Heart right ventricle (tissue), 16 donors: ENCODE results near the gene GRIK3. TPM values are rescaled to one million over a fixed set of nuclear protein-coding genes. Genes with fewer than 3 reads are reported as not detected.

Experiments used
- ATAC-seq, 8 donors: fragments of 200-7000 bp; cut with Tn5 transposase; one replicate each; pipeline ENCODE4 v1.9.1; 2020; ENCODE audit warnings: mild to moderate bottlenecking in 8 of 8, moderate library complexity in 8 of 8, moderate number of reproducible peaks in 1 of 8
- DNase-seq, 2 donors: peaks; one replicate each; pipeline ENCODE4 v3.0.0-alpha.2; 2020
- H3K27ac ChIP-seq, 10 donors: fragments of 200-600 bp; sonication (generic) in 2 of 10; one replicate each; pipeline versions ENCODE4 v1.5.0 to v1.8.0; 2020 to 2022; ENCODE audit warnings: mild to moderate bottlenecking in 3 of 10
- H3K27me3 ChIP-seq, 7 donors: fragments of 200-600 bp; one replicate each; pipeline ENCODE4 v1.8.0; 2021 to 2022; ENCODE audit warnings: mild to moderate bottlenecking in 2 of 7
- H3K36me3 ChIP-seq, 9 donors: fragments of 200-600 bp; sonication (generic) in 1 of 9; one replicate each; pipeline versions ENCODE4 v1.5.0 to v1.8.0; 2020 to 2022; ENCODE audit warnings: mild to moderate bottlenecking in 2 of 9
- H3K4me1 ChIP-seq, 9 donors: fragments of 200-600 bp; sonication (generic) in 1 of 9; one replicate each; pipeline versions ENCODE4 v1.5.0 to v1.8.0; 2020 to 2022; ENCODE audit warnings: mild to moderate bottlenecking in 4 of 9
- H3K4me3 ChIP-seq, 10 donors: fragments of 200-600 bp; sonication (generic) in 2 of 10; one replicate each; pipeline versions ENCODE4 v1.5.0 to v1.8.0; 2020 to 2022; ENCODE audit warnings: mild to moderate bottlenecking in 7 of 10, moderate library complexity in 2 of 10
- H3K9me3 ChIP-seq, 11 donors: fragments of 200-600 bp in 10 of 11; sonication (generic) in 2 of 11; one replicate each; pipeline versions ENCODE4 v1.5.0 to v1.8.0; 2013 to 2022; ENCODE audit warnings: mild to moderate bottlenecking in 2 of 11, control low read depth in 1 of 11, moderate library complexity in 1 of 11
- WGBS, 2 donors: extraction: QIAGEN DNeasy Blood & Tissue Kit; methylation state at CpG; one replicate each; pipeline ENCODE4 v1.1.7; 2013; ENCODE audit warnings: inconsistent platforms in 1 of 2; 5-methylcytosine and 5-hydroxymethylcytosine counted together
- intact Hi-C, 10 donors: fragments of 100-400 bp; cut with DNase I; formaldehyde crosslinking; loops; one replicate each; pipeline versions ENCODE4 v1.11.1 to v1.14.2; 2022
- polyA plus RNA-seq, 2 donors: library from polyadenylated mRNA; stranded (reverse); fragments of 200-250 nt; gene quantifications; one replicate each; pipeline ENCODE4 v1.2.3, GENCODE V29; 2013
- total RNA-seq, 10 donors: library from RNA; stranded (reverse); fragmentation: NEBNext Ultra II Directional in 3 of 10; extraction: Animal tissue kit (Norgen Biotek cat#: 25700) in 3 of 10; gene quantifications; one replicate each; pipeline versions ENCODE4 v1.2.1 to v1.2.4, GENCODE V29; 2021 to 2023
- TF ChIP-seq, protein P1 (sequence below), 9 donors: fragments of 200-600 bp; sonication (generic) in 2 of 9; IDR thresholded peaks; one replicate each; pipeline versions ENCODE4 v1.5.0 to v1.8.0; 2021 to 2022; ENCODE audit warnings: antibody characterized with exemption in 9 of 9, mild to moderate bottlenecking in 5 of 9, moderate library complexity in 1 of 9
- donor health status: Arrhythmogenic right ventricular cardiomyopathy.
- donor health status: ischemic (EF 13 %, LVEDD 7.1; RV severe dilation, severe dysfunction).
- donor health status: healthy with polysubstance abuse.
- donor health status: DM: no; HTN: yes; CAD: no.
- donor health status: DM: no; HTN: no; CAD: no.
- donor health status: ischemic (EF 25% LVEDD 6.9; RV normal size, moderate dysfunction).
- donor health status: ischemic (EF 25% LVEDD 5.7; RV mildly dilated, moderate dysfunction).
- donor health status: healthy.
- donor health status: DM: yes; HTN: yes; CAD: no.
- donor health status: Ischemic cardiomyopathy.
- donor health status: ischemic (EF 35%, LVEDD 5.7; RV mildly dilated, moderate dysfunction).
- donor health status: nonischemic (EF 11% LVEDD 7.7; RV severe dilation, severe dysfunction).
- donor health status: DM: yes; HTN: yes; CAD: no.
- donor health status: PGD.
- donor health status: ischemic (EF 29% LVEDD 5.4; RV normal size, mild dysfunction).
- donor health status: nonischemic (EF 23%, LVEDD 6.1; RV moderate dilation, normal function).

Gene GRIK3
- total and polyA plus RNA-seq, 12 donors: 0.10 to 1.1 (median 0.27) TPM

DNA sequence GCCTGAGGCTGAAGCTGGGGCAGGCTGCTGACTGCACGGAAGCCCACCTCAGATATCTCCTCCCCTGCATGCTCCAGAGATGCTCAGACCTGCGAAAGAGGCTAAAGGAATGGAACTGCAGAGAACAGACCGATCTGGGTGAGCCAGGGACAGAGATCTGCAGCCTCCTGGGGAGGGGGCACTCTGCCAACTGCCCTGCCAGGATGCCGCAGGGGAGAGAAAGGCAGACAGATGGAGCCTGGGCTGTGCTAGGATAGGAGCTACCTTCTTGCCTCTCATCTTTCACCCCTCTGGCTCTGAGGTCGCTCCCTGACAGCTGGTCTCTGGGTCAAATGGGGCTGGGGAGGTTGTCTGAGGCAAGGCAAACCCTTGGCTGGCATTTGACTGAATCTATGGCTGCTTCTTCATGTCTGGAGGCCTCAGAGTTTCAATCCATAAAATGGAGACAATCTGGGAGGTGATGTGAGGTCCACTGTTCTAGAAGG lies 238.2 kb downstream of the GRIK3 start:
- DNase-seq (no peak), ATAC-seq (no peak)
- H3K9me3 ChIP-seq: no peaks in the 10 kb centered on the region
- no peaks in the 10 kb centered on the region for H3K36me3 ChIP-seq
- 68 to 77% methylated on average over 5 of the region's 5 CpGs for whole genome bisulfite sequencing, 2 donors
- TF ChIP-seq, protein P1, sequence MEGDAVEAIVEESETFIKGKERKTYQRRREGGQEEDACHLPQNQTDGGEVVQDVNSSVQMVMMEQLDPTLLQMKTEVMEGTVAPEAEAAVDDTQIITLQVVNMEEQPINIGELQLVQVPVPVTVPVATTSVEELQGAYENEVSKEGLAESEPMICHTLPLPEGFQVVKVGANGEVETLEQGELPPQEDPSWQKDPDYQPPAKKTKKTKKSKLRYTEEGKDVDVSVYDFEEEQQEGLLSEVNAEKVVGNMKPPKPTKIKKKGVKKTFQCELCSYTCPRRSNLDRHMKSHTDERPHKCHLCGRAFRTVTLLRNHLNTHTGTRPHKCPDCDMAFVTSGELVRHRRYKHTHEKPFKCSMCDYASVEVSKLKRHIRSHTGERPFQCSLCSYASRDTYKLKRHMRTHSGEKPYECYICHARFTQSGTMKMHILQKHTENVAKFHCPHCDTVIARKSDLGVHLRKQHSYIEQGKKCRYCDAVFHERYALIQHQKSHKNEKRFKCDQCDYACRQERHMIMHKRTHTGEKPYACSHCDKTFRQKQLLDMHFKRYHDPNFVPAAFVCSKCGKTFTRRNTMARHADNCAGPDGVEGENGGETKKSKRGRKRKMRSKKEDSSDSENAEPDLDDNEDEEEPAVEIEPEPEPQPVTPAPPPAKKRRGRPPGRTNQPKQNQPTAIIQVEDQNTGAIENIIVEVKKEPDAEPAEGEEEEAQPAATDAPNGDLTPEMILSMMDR (IDR thresholded peaks at IDR 0.05): no peak
- no peak overlapping the region for H3K27ac ChIP-seq
- peaks cover 0 to 20% (median 10%) of the 10 kb centered on the region in 7 donors for H3K27me3 ChIP-seq
- intact Hi-C loops: no loop called here
- no peaks in the 10 kb centered on the region for H3K4me1 ChIP-seq
- H3K4me3 ChIP-seq: no peak overlapping the region

- no peak for DNase-seq
- intact Hi-C loops: no loop called here
- Histone ChIP-seq H3K9me3 (no peaks in the 10 kb centered on the region), H3K27me3 (peaks cover 0 to 35% (median 27%) of the 10 kb centered on the region in 7 donors), H3K4me3 (no peak overlapping the region), H3K36me3 (no peaks in the 10 kb centered on the region), H3K27ac (no peak overlapping the region), H3K4me1 (no peaks in the 10 kb centered on the region)
- WGBS, 2 donors: 89% methylated on average over 3 of the region's 3 CpGs
- ATAC-seq: no peak
- TF ChIP-seq, protein P1 (IDR thresholded peaks at IDR 0.05): no peak
These were observed 239.9 kb downstream of the GRIK3 start for GRCh38 chr1:36794460-36794859.

GRCh38 chr1:36793452-36793851 lies 240.9 kb downstream of the GRIK3 start:
- peaks cover 0 to 45% (median 36%) of the 10 kb centered on the region in 7 donors for H3K27me3 ChIP-seq
- no peak overlapping the region for H3K27ac ChIP-seq
- no peaks in the 10 kb centered on the region for H3K4me1 ChIP-seq
- no peak for DNase-seq
- ATAC-seq: no peak
- no peak overlapping the region for H3K4me3 ChIP-seq
- no peaks in the 10 kb centered on the region for H3K36me3 ChIP-seq
- TF ChIP-seq, protein P1 (IDR thresholded peaks at IDR 0.05): no peak
- intact Hi-C loops: no loop called here
- H3K9me3 ChIP-seq: no peaks in the 10 kb centered on the region

- ATAC-seq: no peak
- 54 to 56% methylated on average over 8 of the region's 8 CpGs for WGBS, 2 donors
- no peaks in the 10 kb centered on the region for H3K9me3 ChIP-seq
- H3K4me1 ChIP-seq: no peaks in the 10 kb centered on the region
- peaks cover 0 to 53% (median 39%) of the 10 kb centered on the region in 7 donors for H3K27me3 ChIP-seq
- TF ChIP-seq, protein P1 (IDR thresholded peaks at IDR 0.05): no peak
- H3K27ac ChIP-seq: no peak overlapping the region
- intact Hi-C loops: no loop called here
- H3K36me3 ChIP-seq: no peaks in the 10 kb centered on the region
- DNase-seq: no peak
- H3K4me3 ChIP-seq: no peak overlapping the region
These were observed 242.0 kb downstream of the GRIK3 start for GRCh38 chr1:36792292-36792691.
